Neural progenitor cell (in vitro differentiated cells): ENCODE results near the gene CPLANE1. TPM values are rescaled to one million over a fixed set of nuclear protein-coding genes. Genes with fewer than 3 reads are reported as not detected.

Source experiments
- DNase-seq: peaks from one replicate; pipeline ENCODE4 v3.0.0-alpha.2; 2016; ENCODE audit warnings: low spot score
- H2AFZ ChIP-seq: fragments of 200-600 bp; sonication (generic); replicated peaks from 2 replicates; pipeline ENCODE4 v1.6.1; 2016; ENCODE audit warnings: antibody characterized with exemption
- H3F3A ChIP-seq: fragments of 200-600 bp; sonication (generic); 2 replicates; pipeline ENCODE4 v1.6.1; 2016; ENCODE audit warnings: antibody characterized with exemption, low read depth
- H3K27ac ChIP-seq: fragments of 200-600 bp; sonication (generic); 2 replicates; pipeline ENCODE4 v1.5.1; 2016; ENCODE audit warnings: mild to moderate bottlenecking
- H3K27me3 ChIP-seq: fragments of 200-600 bp; sonication (generic); 2 replicates; pipeline ENCODE4 v1.6.1; 2016; ENCODE audit warnings: mild to moderate bottlenecking, moderate library complexity
- H3K36me3 ChIP-seq: fragments of 200-600 bp; sonication (generic); 2 replicates; pipeline ENCODE4 v1.5.1; 2016
- H3K4me1 ChIP-seq: fragments of 200-600 bp; sonication (generic); 2 replicates; pipeline ENCODE4 v1.6.1; 2016; ENCODE audit warnings: mixed run types
- H3K4me2 ChIP-seq: fragments of 200-600 bp; sonication (generic); 2 replicates; pipeline ENCODE4 v1.6.1; 2016
- H3K4me3 ChIP-seq: fragments of 200-600 bp; sonication (generic); 2 replicates; pipeline ENCODE4 v1.5.1; 2016
- H3K79me2 ChIP-seq: fragments of 200-600 bp; sonication (generic); 2 replicates; pipeline ENCODE4 v1.6.1; 2016; ENCODE audit warnings: low read depth
- H3K9ac ChIP-seq: fragments of 200-600 bp; sonication (generic); 2 replicates; pipeline ENCODE4 v1.6.1; 2016
- H3K9me3 ChIP-seq: fragments of 200-600 bp; sonication (generic); 2 replicates; pipeline ENCODE4 v1.5.1; 2016; ENCODE audit warnings: low read depth
- H4K20me1 ChIP-seq: fragments of 200-600 bp; sonication (generic); 2 replicates; pipeline ENCODE4 v1.6.1; 2016; ENCODE audit warnings: low read depth
- H3K27ac Mint-ChIP-seq: 3 replicates; pipeline ENCODE4 v1.8.0; 2021; ENCODE audit warnings: mixed read lengths
- H3K27me3 Mint-ChIP-seq: 2 replicates; pipeline ENCODE4 v1.8.0; 2022; ENCODE audit warnings: low read depth, mild to moderate bottlenecking, inconsistent platforms, moderate library complexity, mixed read lengths; ENCODE audit not compliant: insufficient read depth
- H3K36me3 Mint-ChIP-seq: 3 replicates; pipeline ENCODE4 v1.8.0; 2021; ENCODE audit warnings: mixed read lengths
- H3K4me1 Mint-ChIP-seq: 3 replicates; pipeline ENCODE4 v1.8.0; 2021; ENCODE audit warnings: mixed read lengths
- H3K4me3 Mint-ChIP-seq: 3 replicates; pipeline ENCODE4 v1.8.0; 2021; ENCODE audit warnings: mild to moderate bottlenecking, moderate library complexity, mixed read lengths
- H3K9me3 Mint-ChIP-seq: 3 replicates; pipeline ENCODE4 v1.8.0; 2020; ENCODE audit warnings: mixed read lengths
- EZH2 ChIP-seq: fragments of 200-600 bp; sonication (generic); IDR thresholded peaks from 2 replicates; pipeline ENCODE4 v1.6.1; 2017; ENCODE audit warnings: antibody characterized with exemption, mild to moderate bottlenecking, moderate library complexity
- EZH2phosphoT487 ChIP-seq: fragments of 200-600 bp; sonication (generic); IDR thresholded peaks from 2 replicates; pipeline ENCODE4 v1.6.1; 2017; ENCODE audit warnings: antibody characterized with exemption
- total RNA-seq: library from RNA; depleted of rRNA; stranded (reverse); fragments of >200 nt; gene quantifications from 2 replicates; pipeline ENCODE4 v1.2.3, GENCODE V29; 2015; ENCODE audit warnings: low replicate concordance
- TF ChIP-seq, protein P1 (sequence below): fragments of 200-600 bp; sonication (generic); IDR thresholded peaks from 2 replicates; pipeline ENCODE4 v1.5.1; 2017; ENCODE audit warnings: antibody characterized with exemption, mild to moderate bottlenecking

CPLANE1 gene
- total RNA-seq, 1 donor from 2014 or later, result 23.4 TPM

DNA sequence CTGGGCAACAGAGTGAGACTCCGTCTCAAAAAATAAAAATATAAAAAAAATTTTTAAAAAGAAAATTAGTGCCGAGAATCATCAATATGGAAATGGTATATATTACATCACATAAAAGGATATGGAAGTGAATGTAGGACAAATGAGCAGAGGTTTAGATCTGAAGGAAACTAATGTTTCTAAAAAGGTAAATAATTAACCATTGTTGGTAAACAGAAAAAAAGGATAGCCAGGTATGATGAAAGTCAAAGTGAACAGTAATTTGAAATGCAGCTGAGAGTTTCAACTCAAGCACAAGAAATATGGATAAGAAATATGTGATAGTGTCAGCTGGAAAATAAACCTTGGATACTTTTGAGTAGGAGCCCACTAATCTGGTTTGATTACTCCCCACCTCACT, 76.2 kb downstream of the CPLANE1 start:
- H3K9me3 Mint-ChIP-seq, result no peaks in the 10 kb centered on the region
- no peaks in the 10 kb centered on the region for H3K27me3 Mint-ChIP-seq
- Histone ChIP-seq H3K27ac (no peak overlapping the region), H4K20me1 (no peaks in the 10 kb centered on the region), H3K4me3 (no peak overlapping the region), H3K79me2 (no peaks in the 10 kb centered on the region), H3K4me2 (no peak overlapping the region), H3K27me3 (no peaks in the 10 kb centered on the region), H2AFZ (no peak overlapping the region), H3K9me3 (no peaks in the 10 kb centered on the region), H3K36me3 (peaks cover 21% of the 10 kb centered on the region), H3F3A (no peaks in the 10 kb centered on the region), H3K9ac (no peak overlapping the region), H3K4me1 (no peaks in the 10 kb centered on the region)
- H3K4me1 Mint-ChIP-seq, result no peaks in the 10 kb centered on the region
- peaks cover 26% of the 10 kb centered on the region for H3K36me3 Mint-ChIP-seq
- no peak overlapping the region for H3K4me3 Mint-ChIP-seq
- H3K27ac Mint-ChIP-seq, result no peak overlapping the region
- TF ChIP-seq EZH2 (no peak), EZH2phosphoT487 (no peak)
- TF ChIP-seq, protein P1, sequence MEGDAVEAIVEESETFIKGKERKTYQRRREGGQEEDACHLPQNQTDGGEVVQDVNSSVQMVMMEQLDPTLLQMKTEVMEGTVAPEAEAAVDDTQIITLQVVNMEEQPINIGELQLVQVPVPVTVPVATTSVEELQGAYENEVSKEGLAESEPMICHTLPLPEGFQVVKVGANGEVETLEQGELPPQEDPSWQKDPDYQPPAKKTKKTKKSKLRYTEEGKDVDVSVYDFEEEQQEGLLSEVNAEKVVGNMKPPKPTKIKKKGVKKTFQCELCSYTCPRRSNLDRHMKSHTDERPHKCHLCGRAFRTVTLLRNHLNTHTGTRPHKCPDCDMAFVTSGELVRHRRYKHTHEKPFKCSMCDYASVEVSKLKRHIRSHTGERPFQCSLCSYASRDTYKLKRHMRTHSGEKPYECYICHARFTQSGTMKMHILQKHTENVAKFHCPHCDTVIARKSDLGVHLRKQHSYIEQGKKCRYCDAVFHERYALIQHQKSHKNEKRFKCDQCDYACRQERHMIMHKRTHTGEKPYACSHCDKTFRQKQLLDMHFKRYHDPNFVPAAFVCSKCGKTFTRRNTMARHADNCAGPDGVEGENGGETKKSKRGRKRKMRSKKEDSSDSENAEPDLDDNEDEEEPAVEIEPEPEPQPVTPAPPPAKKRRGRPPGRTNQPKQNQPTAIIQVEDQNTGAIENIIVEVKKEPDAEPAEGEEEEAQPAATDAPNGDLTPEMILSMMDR, result no peak
- DNase-seq, result no peak

DNA sequence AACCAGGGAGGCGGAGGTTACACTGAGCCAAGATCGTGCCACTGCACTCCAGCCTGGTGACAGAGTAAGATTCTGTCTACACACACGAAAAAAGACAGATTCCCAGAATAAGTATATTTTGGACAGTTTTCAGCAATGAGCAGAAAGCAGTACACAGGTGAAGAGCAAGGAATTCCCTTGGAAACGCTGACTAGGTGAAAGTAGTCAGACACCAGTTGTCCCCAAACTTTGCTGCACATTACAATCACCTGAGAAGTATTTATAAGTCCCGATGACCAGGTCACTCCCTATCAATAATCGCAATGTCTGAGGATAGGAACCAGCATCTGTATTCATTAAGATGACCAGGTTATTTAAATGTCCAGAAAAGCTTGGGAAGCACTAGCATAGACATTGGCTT, 78.3 kb downstream of the CPLANE1 start:
- H3K27ac ChIP-seq, result no peak overlapping the region
- peaks cover 22% of the 10 kb centered on the region for H3K36me3 Mint-ChIP-seq
- DNase-seq, result no peak
- H3K27me3 Mint-ChIP-seq, result no peaks in the 10 kb centered on the region
- TF ChIP-seq, protein P1, result no peak
- TF ChIP-seq EZH2phosphoT487, result no peak
- TF ChIP-seq EZH2, result no peak
- H3K27me3 ChIP-seq, result no peaks in the 10 kb centered on the region
- H3K27ac Mint-ChIP-seq, result no peak overlapping the region
- no peaks in the 10 kb centered on the region for H3F3A ChIP-seq
- H3K4me1 Mint-ChIP-seq, result no peaks in the 10 kb centered on the region
- H3K4me3 ChIP-seq, result no peak overlapping the region
- no peaks in the 10 kb centered on the region for H3K9me3 Mint-ChIP-seq
- no peak overlapping the region for H3K9ac ChIP-seq
- no peaks in the 10 kb centered on the region for H3K9me3 ChIP-seq
- H3K4me3 Mint-ChIP-seq, result no peak overlapping the region
- no peak overlapping the region for H3K4me2 ChIP-seq
- H3K79me2 ChIP-seq, result no peaks in the 10 kb centered on the region
- no peaks in the 10 kb centered on the region for H4K20me1 ChIP-seq
- peaks cover 20% of the 10 kb centered on the region for H3K36me3 ChIP-seq
- no peaks in the 10 kb centered on the region for H3K4me1 ChIP-seq
- no peak overlapping the region for H2AFZ ChIP-seq

DNA sequence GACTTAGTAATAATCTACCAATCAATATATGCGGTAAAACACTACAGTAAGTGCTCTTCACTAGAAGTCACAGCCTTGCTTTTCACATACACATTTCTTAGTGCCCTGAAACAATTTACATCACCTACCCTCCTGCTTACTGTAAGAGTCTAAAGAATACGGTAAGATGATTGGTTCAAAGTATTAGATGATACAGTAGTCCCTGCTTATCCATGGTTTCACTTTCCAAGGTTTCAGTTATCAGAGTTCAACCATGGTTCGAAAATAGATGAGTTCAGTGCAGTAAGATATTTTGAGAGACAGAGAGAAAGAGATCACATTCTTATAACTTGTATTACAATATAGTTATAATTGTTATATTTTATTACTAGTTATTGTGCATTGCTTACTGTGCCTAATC, 83.0 kb downstream of the CPLANE1 start:
- H3K27me3 Mint-ChIP-seq, result no peaks in the 10 kb centered on the region
- H3K4me1 ChIP-seq, result no peaks in the 10 kb centered on the region
- H3K9me3 Mint-ChIP-seq, result no peaks in the 10 kb centered on the region
- no peaks in the 10 kb centered on the region for H3K9me3 ChIP-seq
- H3F3A ChIP-seq, result no peaks in the 10 kb centered on the region
- no peak overlapping the region for H3K4me3 Mint-ChIP-seq
- H3K4me1 Mint-ChIP-seq, result no peaks in the 10 kb centered on the region
- H3K9ac ChIP-seq, result no peak overlapping the region
- no peak overlapping the region for H3K4me2 ChIP-seq
- DNase-seq, result no peak
- no peak overlapping the region for H2AFZ ChIP-seq
- no peaks in the 10 kb centered on the region for H3K27me3 ChIP-seq
- no peak overlapping the region for H3K4me3 ChIP-seq
- no peak for TF ChIP-seq EZH2phosphoT487
- no peak for TF ChIP-seq EZH2
- TF ChIP-seq, protein P1, result no peak
- no peaks in the 10 kb centered on the region for H3K79me2 ChIP-seq
- H3K36me3 Mint-ChIP-seq, result peaks cover 16% of the 10 kb centered on the region
- H3K36me3 ChIP-seq, result peaks cover 2% of the 10 kb centered on the region
- no peaks in the 10 kb centered on the region for H4K20me1 ChIP-seq
- H3K27ac Mint-ChIP-seq, result no peak overlapping the region
- H3K27ac ChIP-seq, result no peak overlapping the region
